ENCODE data around the gene EIF3I. TPM values are rescaled to one million over a fixed set of nuclear protein-coding genes. Genes with fewer than 3 reads are reported as not detected.

EIF3I gene
- 100 to 1,000 TPM; 115 to 128 TPM for total RNA-seq
- long read RNA-seq, transcript EIF3I-202 (11 exons, 1,458 nt): major isoform, 79 of 108 reads
- long read RNA-seq, partial matches to known transcripts: 24 of 108 reads
- long read RNA-seq, other reads (novel, unspliced or antisense): 5 of 108 reads

DNA sequence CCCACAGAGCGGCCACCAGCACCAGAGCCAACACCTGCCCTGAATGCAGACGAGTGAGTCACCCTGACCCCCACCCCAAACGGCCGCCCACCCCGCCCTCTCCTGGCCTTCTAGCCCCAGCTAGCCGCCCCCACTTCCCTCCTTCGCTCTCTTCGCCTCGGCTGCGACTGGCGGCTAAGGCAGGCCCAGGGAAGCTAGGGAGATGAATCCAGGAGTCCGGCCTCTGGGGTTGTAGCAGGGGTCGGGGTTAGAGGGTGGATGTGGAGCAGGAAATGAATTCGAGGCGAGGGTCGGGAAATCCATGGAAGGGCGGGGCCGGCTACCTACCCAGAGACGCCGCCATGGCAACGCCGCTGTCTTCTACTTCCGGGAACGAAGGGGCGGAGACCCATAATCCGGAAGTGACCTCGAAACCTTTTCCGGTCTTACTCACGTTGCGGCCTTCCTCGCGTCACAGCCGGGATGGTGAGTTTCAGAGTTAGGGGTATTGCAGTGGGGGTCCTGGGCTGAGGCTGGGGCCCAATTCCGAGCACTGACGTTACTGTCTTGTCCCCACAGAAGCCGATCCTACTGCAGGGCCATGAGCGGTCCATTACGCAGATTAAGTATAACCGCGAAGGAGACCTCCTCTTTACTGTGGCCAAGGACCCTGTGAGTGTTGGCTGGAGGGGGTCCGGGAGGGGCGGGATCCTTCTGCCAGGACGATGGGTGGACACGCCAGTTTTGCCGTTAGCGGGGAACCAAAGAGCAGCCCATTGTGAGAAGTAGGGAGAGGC lies at the start of gene EIF3I, which contains the start of gene TMEM234:
Gene EIF3I (plus strand): TSS at position 428 of the 776 bp plus-strand sequence. CDS start 35 bp downstream, at position 463.
Gene TMEM234 (minus strand): TSS at position 374 of the 776 bp plus-strand sequence. CDS start 31 bp downstream, at position 343.
- DNase-seq (peak; percentile 94 to 96), ATAC-seq (peak; percentile 97)
- intact Hi-C loops (cut with DNase I, micrococcal nuclease): no loop called here

DNA sequence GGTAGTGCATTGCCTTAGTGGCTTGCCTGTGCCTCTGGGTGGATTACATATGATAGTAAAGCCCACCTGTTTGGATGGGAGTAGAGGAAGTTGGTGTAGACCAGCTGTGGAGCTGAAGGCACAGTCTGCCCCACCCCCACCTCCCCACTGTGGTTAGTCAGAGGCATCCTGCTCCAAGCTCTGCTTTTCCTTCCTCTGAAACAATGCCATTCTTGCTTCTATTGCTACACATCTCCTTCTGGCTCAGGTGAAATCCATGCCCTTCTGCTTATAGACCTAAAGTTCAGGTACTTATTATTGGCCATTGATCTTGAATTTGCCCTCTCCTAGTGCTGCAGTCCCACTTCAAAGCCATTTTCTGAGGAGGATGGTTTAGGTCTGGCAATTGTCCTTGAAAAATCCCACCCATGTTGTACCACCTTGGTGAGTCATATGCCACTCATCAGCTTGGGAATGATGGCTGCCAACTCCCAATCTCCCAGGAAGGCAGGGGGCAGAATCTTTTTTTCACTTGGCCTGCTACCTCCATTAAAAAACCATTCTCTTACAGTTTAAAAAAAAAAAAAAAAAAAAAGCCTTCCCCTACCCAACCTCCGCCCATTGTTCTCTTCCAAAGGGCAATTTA lies 49.5 kb upstream of the EIF3I start:
- intact Hi-C loops (cut with DNase I, micrococcal nuclease): no loop called here
- DNase-seq (no peak), ATAC-seq (no peak)

DNA sequence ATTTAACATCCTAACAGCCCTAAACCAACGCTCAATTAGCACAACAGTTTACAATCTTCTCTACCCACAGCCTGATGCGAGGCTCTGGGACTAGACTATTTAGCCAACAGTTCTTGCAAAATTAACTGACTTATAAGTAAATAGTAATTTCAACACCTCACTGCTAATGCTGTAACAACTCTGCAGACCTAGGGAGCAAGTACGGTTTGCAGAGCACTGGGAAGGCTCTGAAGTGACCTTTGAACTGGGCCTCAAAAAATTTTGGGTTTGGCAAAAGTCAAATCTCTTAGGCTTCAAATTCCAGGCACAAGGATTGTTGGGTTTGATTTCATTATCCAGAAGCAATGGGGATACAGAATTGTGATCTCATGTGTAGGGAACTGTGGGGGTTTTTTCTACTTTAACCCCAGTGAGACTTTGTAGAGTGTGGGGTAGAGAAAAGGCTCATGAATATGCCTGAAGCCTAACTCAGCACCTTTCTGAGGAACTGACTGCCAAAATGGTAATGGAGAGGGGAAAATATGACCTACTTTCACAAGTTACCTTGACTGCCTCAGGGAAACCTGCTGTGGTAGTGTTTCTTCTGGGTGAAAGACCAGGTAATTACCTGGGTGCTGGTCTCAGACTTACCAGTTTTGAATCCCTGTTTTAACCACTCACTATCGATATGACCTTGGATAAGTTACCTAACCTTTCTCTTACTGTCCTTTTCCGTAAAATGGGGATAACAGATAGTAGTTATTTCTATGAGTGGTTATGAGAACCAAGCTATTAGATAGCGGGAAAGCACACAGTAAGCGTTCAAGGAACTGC lies 43.6 kb upstream of the EIF3I start:
- intact Hi-C loops (cut with DNase I, micrococcal nuclease): no loop called here
- no peak for DNase-seq
- no peak for ATAC-seq

DNA sequence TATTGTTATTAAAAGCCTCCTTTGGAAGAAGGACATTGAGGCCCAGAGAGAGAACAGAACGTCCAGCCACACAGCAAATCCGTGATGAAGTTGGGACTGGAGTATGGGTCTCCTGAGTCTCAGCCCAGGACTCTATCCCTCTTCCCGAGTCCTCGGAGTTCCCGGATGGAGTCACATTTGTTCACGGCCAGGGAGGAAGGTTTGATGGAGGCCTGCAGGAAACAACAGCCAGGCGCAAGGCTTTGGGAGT lies 43.1 kb upstream of the EIF3I start:
- ATAC-seq (peak; percentile 20), DNase-seq (no peak)
- intact Hi-C loops (cut with DNase I, micrococcal nuclease): no loop called here

DNA sequence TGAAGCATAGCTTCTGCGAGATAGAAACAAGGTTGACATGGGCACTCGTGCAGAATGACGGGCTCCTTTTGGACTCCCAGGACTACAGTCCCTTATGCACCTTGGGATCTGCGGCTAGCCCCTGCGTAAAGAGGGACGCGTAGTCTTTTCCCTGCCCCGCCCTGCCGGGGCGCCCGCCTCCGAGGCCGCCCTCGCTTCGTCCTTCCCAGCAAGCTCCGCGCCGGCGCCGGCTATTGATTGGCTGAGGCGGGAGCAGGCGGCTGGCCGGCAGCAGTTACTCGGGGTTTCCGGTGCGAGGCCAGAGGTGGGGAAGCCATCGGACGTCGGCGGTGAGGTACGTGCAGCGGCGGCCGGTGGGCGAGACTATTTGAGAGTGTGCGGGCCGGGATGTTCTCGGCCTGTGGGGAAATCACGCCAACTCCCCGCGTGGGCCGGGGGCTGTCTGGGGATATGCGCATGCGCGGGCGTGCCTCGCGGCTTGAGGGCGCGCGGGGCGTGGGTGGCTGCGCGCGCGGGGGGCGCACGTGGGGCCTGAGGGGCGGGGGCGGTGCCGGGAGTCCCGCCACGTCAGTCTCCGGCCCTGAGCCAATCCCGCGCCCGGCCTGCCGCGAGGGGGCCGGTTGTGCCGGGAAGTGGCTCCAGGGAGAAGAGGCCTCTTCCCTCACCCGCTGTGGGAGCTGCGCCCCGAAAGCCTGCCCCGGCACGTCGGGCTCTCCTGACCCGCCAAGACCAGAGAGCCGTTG lies 42.6 kb upstream of the EIF3I start, which contains the start of gene TXLNA:
Gene TXLNA (plus strand): TSS at position 233 of the 743 bp plus-strand sequence. CDS start 671 bp downstream, outside the sequence.
- intact Hi-C loops (cut with DNase I, micrococcal nuclease): no loop called here
- DNase-seq (peak; percentile 95 to 97), ATAC-seq (peak; percentile 92)

DNA sequence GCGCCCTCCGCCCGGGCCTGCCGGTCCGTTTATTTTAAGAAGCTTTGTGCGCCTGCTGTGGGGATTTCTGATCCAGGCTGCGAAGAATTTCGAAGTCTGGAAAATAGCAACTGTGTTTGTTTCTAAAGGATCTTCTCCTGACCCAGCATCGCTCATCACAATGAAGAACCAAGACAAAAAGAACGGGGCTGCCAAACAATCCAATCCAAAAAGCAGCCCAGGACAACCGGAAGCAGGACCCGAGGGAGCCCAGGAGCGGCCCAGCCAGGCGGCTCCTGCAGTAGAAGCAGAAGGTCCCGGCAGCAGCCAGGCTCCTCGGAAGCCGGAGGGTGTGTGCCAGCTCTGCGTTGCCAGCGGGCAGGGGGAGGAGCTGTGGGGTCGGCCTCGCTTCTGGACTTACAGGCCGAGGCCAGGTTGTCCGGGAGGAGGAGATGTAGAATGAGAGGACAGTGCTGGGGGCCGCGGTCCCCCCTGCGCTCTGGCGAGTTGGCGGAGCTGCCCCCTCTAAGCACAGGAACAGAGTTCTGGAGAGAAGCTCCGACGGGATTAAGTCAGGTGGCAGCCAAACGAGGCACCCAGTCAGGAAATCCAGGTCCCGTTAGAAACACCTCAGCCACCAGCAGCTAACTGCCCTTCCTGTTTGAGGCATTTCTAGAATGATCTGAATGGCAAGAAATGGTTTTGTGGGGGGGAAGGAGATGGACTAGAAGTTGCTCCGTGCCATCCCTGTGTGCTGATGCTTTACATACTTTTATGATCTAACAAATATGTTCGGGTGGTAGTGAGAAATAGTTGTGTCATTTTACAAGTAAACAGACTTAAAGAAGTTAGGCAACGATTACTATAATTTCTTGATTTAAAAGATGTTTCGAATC lies 41.8 kb upstream of the EIF3I start:
- DNase-seq: peak; percentile 58 to 62
- intact Hi-C loops (cut with DNase I, micrococcal nuclease): no loop called here
- peak; percentile 55 for ATAC-seq

DNA sequence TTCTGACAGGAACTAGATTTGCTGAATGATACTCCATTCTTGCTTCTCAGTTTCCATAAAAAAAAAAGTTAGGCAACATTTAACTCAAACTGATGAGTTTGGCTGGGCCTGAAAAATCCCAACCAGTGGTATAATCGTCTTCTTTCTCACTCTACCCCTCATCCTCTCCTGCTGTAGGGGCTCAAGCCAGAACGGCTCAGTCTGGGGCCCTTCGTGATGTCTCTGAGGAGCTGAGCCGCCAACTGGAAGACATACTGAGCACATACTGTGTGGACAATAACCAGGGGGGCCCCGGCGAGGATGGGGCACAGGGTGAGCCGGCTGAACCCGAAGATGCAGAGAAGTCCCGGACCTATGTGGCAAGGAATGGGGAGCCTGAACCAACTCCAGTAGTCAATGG lies 41.1 kb upstream of the EIF3I start:
- intact Hi-C loops (cut with DNase I, micrococcal nuclease): no loop called here
- ATAC-seq (no peak), DNase-seq (no peak)

DNA sequence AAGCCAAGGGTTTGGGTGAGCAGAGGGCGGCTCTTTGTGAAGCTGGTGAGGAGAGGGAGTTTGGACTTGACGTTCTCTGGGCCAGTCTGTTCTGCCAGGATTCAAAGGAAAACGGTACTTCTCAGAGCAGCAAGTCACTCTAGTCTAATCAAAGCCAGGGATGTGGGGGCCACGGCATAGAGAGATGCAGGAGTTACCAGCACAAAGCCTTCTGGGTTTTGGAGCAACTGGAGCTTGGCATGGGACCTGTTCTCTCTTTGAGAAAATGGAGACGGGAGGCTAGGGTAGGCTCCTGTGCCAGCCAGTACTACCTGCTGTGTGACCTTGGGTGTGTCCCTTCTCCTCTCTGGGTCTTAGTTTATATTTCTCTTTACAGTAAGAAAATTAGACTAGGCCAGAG lies 40.6 kb upstream of the EIF3I start:
- intact Hi-C loops (cut with DNase I, micrococcal nuclease): no loop called here
- DNase-seq (no peak), ATAC-seq (no peak)

DNA sequence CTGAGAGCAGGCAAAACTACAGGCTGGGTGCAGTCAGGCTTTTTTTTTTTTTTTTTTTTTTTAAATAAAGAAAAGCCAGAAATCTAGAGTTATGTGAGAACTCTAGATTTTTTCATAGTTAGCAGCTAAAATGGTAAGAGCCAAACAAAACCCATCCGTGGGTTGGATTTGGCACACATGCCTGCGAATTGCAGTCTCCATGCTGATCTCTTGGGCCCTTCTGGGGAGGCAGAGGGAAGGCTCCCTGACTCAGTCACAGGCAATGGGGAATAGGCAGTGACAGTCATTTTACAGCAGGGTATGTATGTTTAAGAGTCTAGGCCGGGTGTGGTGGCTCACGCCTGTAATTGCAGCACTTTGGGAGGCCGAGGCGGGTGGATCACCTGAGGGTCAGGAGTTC lies 40.1 kb upstream of the EIF3I start:
- ATAC-seq: no peak
- no peak for DNase-seq
- intact Hi-C loops (cut with DNase I, micrococcal nuclease): no loop called here

DNA sequence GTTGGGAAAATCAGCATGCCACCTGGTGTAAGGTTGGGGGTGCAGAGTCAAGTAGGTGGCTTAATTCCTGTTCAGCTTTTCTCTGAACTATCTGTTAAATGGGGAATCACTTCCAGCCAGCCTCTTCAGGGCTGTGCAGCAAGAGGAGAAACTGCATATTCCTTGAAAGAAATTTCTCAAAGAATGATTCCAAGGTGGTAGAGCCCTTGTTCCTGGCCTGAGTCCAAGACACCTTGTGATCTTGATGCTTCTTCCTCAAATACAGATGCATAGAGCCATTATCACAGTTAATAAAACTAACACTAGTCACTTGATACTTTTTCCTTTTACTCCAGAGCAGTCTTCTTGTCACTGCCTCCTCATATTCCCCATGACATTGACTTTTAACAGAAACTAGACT lies 37.6 kb upstream of the EIF3I start:
- no peak for DNase-seq

DNA sequence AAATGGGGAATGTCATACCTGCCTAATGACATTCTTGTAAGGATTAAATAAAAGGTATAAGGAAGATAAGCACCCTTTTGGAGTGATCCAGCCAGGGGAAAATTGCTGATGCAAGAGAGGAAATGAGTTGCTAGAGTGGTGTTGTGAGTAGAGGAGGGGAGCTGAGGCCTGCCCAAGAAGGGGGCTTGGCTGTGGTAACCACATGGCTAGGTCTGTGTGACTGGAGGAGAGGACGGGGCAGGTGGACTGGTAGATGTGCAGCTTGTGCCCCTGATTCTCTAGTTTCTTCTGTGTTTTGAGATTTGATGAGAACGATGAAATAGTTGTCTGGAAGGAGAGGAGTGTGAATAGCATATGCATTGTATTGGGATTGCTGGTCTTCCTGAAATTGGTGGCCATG lies 36.1 kb upstream of the EIF3I start:
- DNase-seq (no peak), ATAC-seq (no peak)
- intact Hi-C loops (cut with DNase I, micrococcal nuclease): no loop called here

More for the DNA sequence above, 37.6 kb upstream of the EIF3I start:
- no peak for ATAC-seq
- intact Hi-C loops (cut with DNase I, micrococcal nuclease): no loop called here

DNA sequence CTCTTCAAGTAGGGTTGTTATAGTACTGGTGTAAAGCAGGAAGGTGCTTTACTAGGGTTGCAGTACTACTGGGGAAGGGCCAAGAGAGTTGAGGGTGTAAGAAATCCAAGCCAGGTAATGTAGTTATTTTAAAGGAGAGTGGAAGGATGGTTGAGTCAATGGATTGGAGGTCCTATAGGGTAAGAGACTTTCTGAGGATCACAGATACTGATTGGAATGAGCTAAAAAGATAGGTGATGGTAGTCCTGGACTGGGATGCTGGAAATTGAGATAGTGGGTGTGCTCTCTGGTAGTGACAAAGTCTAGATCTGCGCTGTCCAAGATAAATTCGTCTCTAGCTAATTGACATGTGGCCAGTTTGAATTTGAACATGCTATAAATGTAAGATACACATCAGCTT lies 35.7 kb upstream of the EIF3I start:
- DNase-seq (no peak), ATAC-seq (no peak)
- intact Hi-C loops (cut with DNase I, micrococcal nuclease): no loop called here

DNA sequence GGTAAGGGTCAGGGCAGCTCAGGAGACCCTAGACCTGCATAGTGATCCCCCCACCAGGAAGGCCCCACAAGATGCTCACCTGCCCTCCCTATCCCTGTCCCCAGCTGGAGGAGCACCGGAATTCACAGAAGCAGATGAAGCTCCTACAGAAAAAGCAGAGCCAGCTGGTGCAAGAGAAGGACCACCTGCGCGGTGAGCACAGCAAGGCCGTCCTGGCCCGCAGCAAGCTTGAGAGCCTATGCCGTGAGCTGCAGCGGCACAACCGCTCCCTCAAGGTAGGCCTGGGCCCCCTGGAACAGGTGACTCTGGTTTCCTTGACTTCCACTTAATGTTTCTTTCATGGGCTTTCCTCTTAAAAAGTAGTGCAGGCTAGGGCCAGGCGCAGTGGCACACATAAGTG lies 34.4 kb upstream of the EIF3I start:
- ATAC-seq (no peak), DNase-seq (no peak)
- intact Hi-C loops (cut with DNase I, micrococcal nuclease): no loop called here

DNA sequence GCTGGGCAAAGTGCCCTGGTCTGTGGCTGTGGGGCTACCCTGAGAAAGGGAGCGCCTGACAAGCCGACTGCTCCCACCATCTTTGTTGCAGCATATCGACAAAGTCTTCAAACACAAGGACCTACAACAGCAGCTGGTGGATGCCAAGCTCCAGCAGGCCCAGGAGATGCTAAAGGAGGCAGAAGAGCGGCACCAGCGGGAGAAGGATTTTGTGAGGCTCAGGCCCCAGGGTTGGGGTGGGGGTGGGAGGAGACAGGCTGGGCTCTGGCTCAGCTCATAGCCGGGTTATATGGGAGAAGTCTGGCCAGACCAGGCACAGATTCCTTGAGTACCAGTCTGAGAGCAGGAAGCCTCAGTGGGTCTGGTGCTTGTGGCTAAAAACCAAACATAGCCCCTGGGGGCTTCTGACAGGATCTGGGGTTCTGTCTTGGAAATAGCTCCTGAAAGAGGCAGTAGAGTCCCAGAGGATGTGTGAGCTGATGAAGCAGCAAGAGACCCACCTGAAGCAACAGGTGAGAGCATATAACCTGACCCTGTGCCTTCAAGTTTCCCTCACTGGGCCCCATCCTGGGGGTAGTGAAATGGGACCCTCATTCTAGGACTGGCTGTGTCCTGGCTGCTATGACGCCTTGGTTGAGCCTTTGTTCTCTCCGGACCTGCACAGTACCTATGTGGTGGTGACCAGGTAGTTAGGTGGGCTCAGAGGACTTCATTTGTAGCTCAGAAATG lies 29.8 kb upstream of the EIF3I start:
- DNase-seq: no peak
- intact Hi-C loops (cut with DNase I, micrococcal nuclease): no loop called here
- no peak for ATAC-seq

DNA sequence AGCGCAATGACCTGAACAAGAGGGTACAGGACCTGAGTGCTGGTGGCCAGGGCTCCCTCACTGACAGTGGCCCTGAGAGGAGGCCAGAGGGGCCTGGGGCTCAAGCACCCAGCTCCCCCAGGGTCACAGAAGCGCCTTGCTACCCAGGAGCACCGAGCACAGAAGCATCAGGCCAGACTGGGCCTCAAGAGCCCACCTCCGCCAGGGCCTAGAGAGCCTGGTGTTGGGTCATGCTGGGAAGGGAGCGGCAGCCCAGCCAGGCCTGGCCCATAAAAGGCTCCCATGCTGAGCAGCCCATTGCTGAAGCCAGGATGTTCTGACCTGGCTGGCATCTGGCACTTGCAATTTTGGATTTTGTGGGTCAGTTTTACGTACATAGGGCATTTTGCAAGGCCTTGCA lies 27.2 kb upstream of the EIF3I start:
- ATAC-seq (no peak), DNase-seq (no peak)
- intact Hi-C loops (cut with DNase I, micrococcal nuclease): no loop called here

DNA sequence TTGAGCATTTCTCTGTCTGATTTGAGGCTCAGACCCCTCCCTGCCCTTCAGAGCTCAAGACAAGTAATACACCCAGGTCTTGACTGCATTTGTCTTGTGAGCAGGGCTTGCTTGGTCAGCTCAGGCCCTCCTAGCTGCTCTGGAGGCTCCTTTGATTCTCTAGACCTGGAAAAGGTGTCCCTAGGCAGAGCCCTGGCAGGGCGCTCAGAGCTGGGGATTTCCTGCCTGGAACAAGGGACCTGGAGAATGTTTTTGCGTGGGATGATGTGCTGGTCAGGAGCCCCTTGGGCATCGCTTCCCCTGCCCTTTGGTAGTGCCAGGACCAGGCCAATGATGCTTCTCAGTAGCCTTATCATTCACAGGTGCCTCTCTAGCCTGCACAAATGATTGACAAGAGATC lies 26.7 kb upstream of the EIF3I start:
- intact Hi-C loops (cut with DNase I, micrococcal nuclease): no loop called here
- ATAC-seq: no peak

More for the DNA sequence above, 26.7 kb upstream of the EIF3I start:
- DNase-seq: no peak
